SK-N-SH (cell line): Measurements from ENCODE around the gene SLAMF9. TPM values are rescaled to one million over a fixed set of nuclear protein-coding genes. Genes with fewer than 3 reads are reported as not detected.

Source experiments
- CTCF ChIA-PET: fragments of 300-600, 350-600 bp; formaldehyde crosslinking; extraction: SDS; loops from one replicate; lab custom pipeline; 2021; lab: Yijun Ruan, JAX
- POLR2A ChIA-PET: fragments of 350-600 bp; sonication (Branson Sonifier 250); formaldehyde crosslinking; extraction: SDS; loops from one replicate; lab custom pipeline; 2020; ENCODE audit warnings: antibody characterized with exemption, inconsistent platforms; lab: Yijun Ruan, JAX
- DNase-seq: peaks from one replicate; pipeline ENCODE4 v3.0.0; 2012
- H2AFZ ChIP-seq: fragments of 200-600 bp; sonication (generic); 2 replicates; pipeline ENCODE4 v1.8.1; 2016; ENCODE audit warnings: antibody characterized with exemption, mild to moderate bottlenecking, low read depth
- H3F3A ChIP-seq: fragments of 200-600 bp; sonication (generic); replicated peaks from 2 replicates; pipeline ENCODE3; 2016; ENCODE audit warnings: antibody characterized with exemption, mild to moderate bottlenecking; ENCODE audit not compliant: insufficient read depth
- H3K27ac ChIP-seq, 2 experiments: fragments of 200-500 bp in 1 of 2; fragments of 200-600 bp in 1 of 2; sonication (Bioruptor generic) in 1 of 2; sonication (generic), shearing (Covaris generic) in 1 of 2; 2 replicates each; pipeline versions ENCODE4 v1.5.1 to v1.6.1; 2014 to 2016; ENCODE audit warnings: low read depth in 2 of 2, inconsistent platforms in 1 of 2, low read length in 1 of 2, mild to moderate bottlenecking in 1 of 2, mixed read lengths in 1 of 2
- H3K27me3 ChIP-seq: fragments of 200-600 bp; sonication (generic), shearing (Covaris generic); 2 replicates; pipeline ENCODE4 v1.6.1; 2016; ENCODE audit warnings: mixed run types; ENCODE audit not compliant: insufficient read depth
- H3K36me3 ChIP-seq, 2 experiments: fragments of 200-500 bp in 1 of 2; fragments of 200-600 bp in 1 of 2; sonication (Bioruptor generic) in 1 of 2; sonication (generic) in 1 of 2; replicated peaks in 1 of 2; 2 replicates each; pipeline versions ENCODE3 to v1.5.1; 2014 to 2016; ENCODE audit warnings: low read length in 1 of 2, mild to moderate bottlenecking in 1 of 2; ENCODE audit not compliant: insufficient read depth in 2 of 2, control insufficient read depth in 1 of 2
- H3K4me1 ChIP-seq, 2 experiments: fragments of 200-500 bp in 1 of 2; fragments of 200-600 bp in 1 of 2; sonication (Bioruptor generic) in 1 of 2; sonication (generic), shearing (Covaris generic) in 1 of 2; 2 replicates each; pipeline versions ENCODE4 v1.5.1 to v1.6.1; 2014 to 2016; ENCODE audit warnings: low read depth in 1 of 2, low read length in 1 of 2, mixed run types in 1 of 2; ENCODE audit not compliant: insufficient read depth in 2 of 2, control insufficient read depth in 1 of 2
- H3K4me2 ChIP-seq: fragments of 200-600 bp; sonication (generic), shearing (Covaris generic); 2 replicates; pipeline ENCODE4 v1.6.1; 2017; ENCODE audit warnings: mixed run types
- H3K4me3 ChIP-seq, 2 experiments: fragments of 200-500 bp in 1 of 2; fragments of 200-600 bp in 1 of 2; sonication (Bioruptor generic) in 1 of 2; sonication (generic), shearing (Covaris generic) in 1 of 2; 2 replicates each; pipeline versions ENCODE4 v1.5.1 to v1.8.1; 2014 to 2016; ENCODE audit warnings: low read depth in 2 of 2, inconsistent platforms in 1 of 2, low read length in 1 of 2, mild to moderate bottlenecking in 1 of 2, mixed read lengths in 1 of 2, moderate library complexity in 1 of 2
- H3K79me2 ChIP-seq: fragments of 200-600 bp; sonication (generic); 2 replicates; pipeline ENCODE4 v1.8.1; 2017; ENCODE audit warnings: mild to moderate bottlenecking; ENCODE audit not compliant: insufficient read depth
- H3K9ac ChIP-seq: fragments of 200-600 bp; sonication (generic); 2 replicates; pipeline ENCODE4 v1.6.1; 2017; ENCODE audit warnings: mixed run types
- H3K9me2 ChIP-seq: fragments of 200-600 bp; sonication (generic); 2 replicates; pipeline ENCODE4 v1.6.1; 2017; ENCODE audit warnings: mixed run types
- H3K9me3 ChIP-seq: fragments of 200-600 bp; sonication (generic); 2 replicates; pipeline ENCODE4 v1.6.1; 2017; ENCODE audit warnings: mixed run types, mild to moderate bottlenecking, moderate library complexity
- H4K20me1 ChIP-seq: fragments of 200-600 bp; sonication (generic); 2 replicates; pipeline ENCODE4 v1.6.1; 2017; ENCODE audit warnings: mild to moderate bottlenecking, mixed run types; ENCODE audit not compliant: insufficient read depth
- ELF1 ChIP-seq: IDR thresholded peaks from 2 replicates; pipeline ENCODE4 v1.4.0; 2012
- EP300 ChIP-seq, 2 experiments: IDR thresholded peaks; 2 replicates each; pipeline versions ENCODE4 v1.4.0 to v1.6.1; 2012; ENCODE audit warnings: borderline replicate concordance in 1 of 2, low read depth in 1 of 2, low read length in 1 of 2
- EZH2phosphoT487 ChIP-seq: fragments of 200-600 bp; sonication (generic); IDR thresholded peaks from 2 replicates; pipeline ENCODE4 v1.6.1; 2017; ENCODE audit warnings: low read depth, mixed run types, mild to moderate bottlenecking, antibody characterized with exemption, moderate library complexity, borderline replicate concordance
- GATA2 ChIP-seq: sonication (generic); formaldehyde crosslinking; IDR thresholded peaks from 2 replicates; pipeline ENCODE4 v1.5.0; 2020; ENCODE audit warnings: mild to moderate bottlenecking, missing genetic modification reagents
- IRF3 ChIP-seq: fragments of 150-350 bp; IDR thresholded peaks from 2 replicates; pipeline ENCODE4 v1.6.1; 2016; ENCODE audit warnings: mild to moderate bottlenecking, low read depth, low read length
- MEF2A ChIP-seq: IDR thresholded peaks from 2 replicates; pipeline ENCODE4 v1.4.0; 2012; ENCODE audit warnings: low read depth, borderline replicate concordance
- NRF1 ChIP-seq: IDR thresholded peaks from 2 replicates; pipeline ENCODE4 v1.6.1; 2012; ENCODE audit warnings: low read depth, mild to moderate bottlenecking, low read length
- TAF1 ChIP-seq: IDR thresholded peaks from 2 replicates; pipeline ENCODE4 v1.6.1; 2012; ENCODE audit warnings: low read depth, mild to moderate bottlenecking, low read length, moderate library complexity, borderline replicate concordance
- TCF12 ChIP-seq: IDR thresholded peaks from 2 replicates; pipeline ENCODE4 v1.4.0; 2012
- TEAD4 ChIP-seq: IDR thresholded peaks from 2 replicates; pipeline ENCODE4 v1.4.0; 2012; ENCODE audit warnings: mild to moderate bottlenecking, borderline replicate concordance; ENCODE audit not compliant: insufficient read depth
- YY1 ChIP-seq: IDR thresholded peaks from 2 replicates; pipeline ENCODE4 v1.4.0; 2012; ENCODE audit warnings: low read depth, mild to moderate bottlenecking
- ZBTB33 ChIP-seq: IDR thresholded peaks from 2 replicates; pipeline ENCODE4 v1.4.0; 2012; ENCODE audit warnings: low read depth, borderline replicate concordance
- WGBS: methylation state at CpG from one replicate; pipeline ENCODE4 v1.1.6; 2017; ENCODE audit warnings: low lambda C conversion rate; 5-methylcytosine and 5-hydroxymethylcytosine counted together
- polyA plus RNA-seq, 3 experiments: library from polyadenylated mRNA; depleted of rRNA; stranded (reverse); fragments of >200 nt; gene quantifications; 2 replicates each; pipeline ENCODE4 v1.2.3, GENCODE V29; 2012
- TF ChIP-seq, protein P1 (sequence below): fragments of 150-350 bp; IDR thresholded peaks from 2 replicates; pipeline ENCODE4 v1.6.1; 2017; ENCODE audit warnings: antibody characterized with exemption, low read length, low read depth, borderline replicate concordance
- TF ChIP-seq, protein P2 (sequence below): IDR thresholded peaks from 2 replicates; pipeline ENCODE4 v1.4.0; 2012; ENCODE audit warnings: low read depth, borderline replicate concordance
- TF ChIP-seq, protein P3 (sequence below): IDR thresholded peaks from 2 replicates; pipeline ENCODE4 v1.6.1; 2012; ENCODE audit warnings: mild to moderate bottlenecking, low read depth, low read length, moderate library complexity

Gene SLAMF9
- polyA plus RNA-seq, 1 of the 3 experiments (the other 2 are of a cell fraction): 0.12 TPM

DNA sequence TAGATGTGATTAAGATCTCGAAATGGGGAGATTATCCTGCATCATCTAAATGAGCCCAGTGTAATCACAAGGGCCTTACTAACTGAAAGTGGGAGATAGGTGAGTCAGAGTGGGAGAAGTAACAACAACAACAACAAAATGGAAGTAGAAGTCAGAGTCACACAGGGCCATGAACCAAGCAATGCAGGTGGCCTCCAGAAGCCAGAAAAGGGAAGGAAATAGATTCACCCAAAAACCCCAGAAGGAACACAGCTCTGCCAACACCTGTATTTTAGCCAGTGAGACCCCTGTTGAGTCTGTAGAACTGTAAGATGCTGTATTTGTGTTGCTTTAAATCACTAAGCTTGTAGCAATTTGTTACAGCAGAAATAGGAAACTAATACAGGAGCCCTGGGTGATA is 32.8 kb downstream of the SLAMF9 start:
- Histone ChIP-seq H3K9me3 (no peaks in the 10 kb centered on the region), H3K27me3 (no peaks in the 10 kb centered on the region), H3K79me2 (peaks cover 83% of the 10 kb centered on the region), H3K9ac (peak overlapping the region; percentile 100; the same call in 1 of the 2 replicates), H3K4me1 (peaks cover 39 to 48% of the 10 kb centered on the region in 2 experiments), H4K20me1 (peaks cover 58% of the 10 kb centered on the region), H3K27ac (peak overlapping the region; percentile 7 to 97; a peak in 3 of 4 replicates), H3K4me3 (peak overlapping the region in 1 of 2 experiments; percentile 91; a peak in 1 of 4 replicates), H2AFZ (no peak overlapping the region; the same call in 1 of the 2 replicates), H3F3A (peaks cover 43% of the 10 kb centered on the region), H3K36me3 (peaks cover 25 to 35% of the 10 kb centered on the region in 2 experiments), H3K9me2 (no peaks in the 10 kb centered on the region), H3K4me2 (peak overlapping the region; percentile 93)
- TF ChIP-seq MEF2A (no peak), TCF12 (no peak), EP300 (IDR thresholded peaks at IDR 0.05; ENCODE audit: borderline replicate concordance in 1 of 2, low read depth in 1 of 2, low read length in 1 of 2) (no peak), EZH2phosphoT487 (no peak), IRF3 (no peak), TEAD4 (no peak), GATA2 (no peak), YY1 (no peak), TAF1 (no peak), ELF1 (no peak), ZBTB33 (no peak), NRF1 (no peak)
- TF ChIP-seq, protein P1, sequence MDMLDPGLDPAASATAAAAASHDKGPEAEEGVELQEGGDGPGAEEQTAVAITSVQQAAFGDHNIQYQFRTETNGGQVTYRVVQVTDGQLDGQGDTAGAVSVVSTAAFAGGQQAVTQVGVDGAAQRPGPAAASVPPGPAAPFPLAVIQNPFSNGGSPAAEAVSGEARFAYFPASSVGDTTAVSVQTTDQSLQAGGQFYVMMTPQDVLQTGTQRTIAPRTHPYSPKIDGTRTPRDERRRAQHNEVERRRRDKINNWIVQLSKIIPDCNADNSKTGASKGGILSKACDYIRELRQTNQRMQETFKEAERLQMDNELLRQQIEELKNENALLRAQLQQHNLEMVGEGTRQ: no peak
- TF ChIP-seq, protein P2, sequence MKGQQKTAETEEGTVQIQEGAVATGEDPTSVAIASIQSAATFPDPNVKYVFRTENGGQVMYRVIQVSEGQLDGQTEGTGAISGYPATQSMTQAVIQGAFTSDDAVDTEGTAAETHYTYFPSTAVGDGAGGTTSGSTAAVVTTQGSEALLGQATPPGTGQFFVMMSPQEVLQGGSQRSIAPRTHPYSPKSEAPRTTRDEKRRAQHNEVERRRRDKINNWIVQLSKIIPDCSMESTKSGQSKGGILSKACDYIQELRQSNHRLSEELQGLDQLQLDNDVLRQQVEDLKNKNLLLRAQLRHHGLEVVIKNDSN: no peak
- TF ChIP-seq, protein P3, sequence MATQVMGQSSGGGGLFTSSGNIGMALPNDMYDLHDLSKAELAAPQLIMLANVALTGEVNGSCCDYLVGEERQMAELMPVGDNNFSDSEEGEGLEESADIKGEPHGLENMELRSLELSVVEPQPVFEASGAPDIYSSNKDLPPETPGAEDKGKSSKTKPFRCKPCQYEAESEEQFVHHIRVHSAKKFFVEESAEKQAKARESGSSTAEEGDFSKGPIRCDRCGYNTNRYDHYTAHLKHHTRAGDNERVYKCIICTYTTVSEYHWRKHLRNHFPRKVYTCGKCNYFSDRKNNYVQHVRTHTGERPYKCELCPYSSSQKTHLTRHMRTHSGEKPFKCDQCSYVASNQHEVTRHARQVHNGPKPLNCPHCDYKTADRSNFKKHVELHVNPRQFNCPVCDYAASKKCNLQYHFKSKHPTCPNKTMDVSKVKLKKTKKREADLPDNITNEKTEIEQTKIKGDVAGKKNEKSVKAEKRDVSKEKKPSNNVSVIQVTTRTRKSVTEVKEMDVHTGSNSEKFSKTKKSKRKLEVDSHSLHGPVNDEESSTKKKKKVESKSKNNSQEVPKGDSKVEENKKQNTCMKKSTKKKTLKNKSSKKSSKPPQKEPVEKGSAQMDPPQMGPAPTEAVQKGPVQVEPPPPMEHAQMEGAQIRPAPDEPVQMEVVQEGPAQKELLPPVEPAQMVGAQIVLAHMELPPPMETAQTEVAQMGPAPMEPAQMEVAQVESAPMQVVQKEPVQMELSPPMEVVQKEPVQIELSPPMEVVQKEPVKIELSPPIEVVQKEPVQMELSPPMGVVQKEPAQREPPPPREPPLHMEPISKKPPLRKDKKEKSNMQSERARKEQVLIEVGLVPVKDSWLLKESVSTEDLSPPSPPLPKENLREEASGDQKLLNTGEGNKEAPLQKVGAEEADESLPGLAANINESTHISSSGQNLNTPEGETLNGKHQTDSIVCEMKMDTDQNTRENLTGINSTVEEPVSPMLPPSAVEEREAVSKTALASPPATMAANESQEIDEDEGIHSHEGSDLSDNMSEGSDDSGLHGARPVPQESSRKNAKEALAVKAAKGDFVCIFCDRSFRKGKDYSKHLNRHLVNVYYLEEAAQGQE: no peak
- WGBS: 90% methylated on average over 1 of the region's 1 CpG
- POLR2A ChIA-PET: no interaction called here
- CTCF ChIA-PET: interaction anchor here (0.6 to 22.3 kb wide), 8 partner anchors 13 to 199 kb away, joined by 3 to 460 read pairs (median 8); no protein-coding TSS in a partner anchor
- no peak for DNase-seq
